ENCODE data around the gene TMEM98.
A peak's percentile ranks its signal among the peaks of the same experiment; 100 is the strongest.

The TMEM98 gene

GRCh38 chr17:32927724-32928585 lies at the start of gene TMEM98:
Gene TMEM98 (plus strand): TSS chr17:32928153. CDS start chr17:32931529, 3,376 bp downstream.
- H3K27me3 ChIP-seq (ENCODE audit: insufficient read depth, low read length, poor library complexity, severe bottlenecking): no peaks in the 10 kb centered on the region
- H3K9me2 ChIP-seq (replicated peaks; ENCODE audit: low read depth, low read length): no peaks in the 10 kb centered on the region
- H3K36me3 ChIP-seq (ENCODE audit: insufficient read depth, low read length): no peaks in the 10 kb centered on the region
- no peak within 1 kb of the TSS for H3K4me3 ChIP-seq (ENCODE audit: low read length, poor library complexity, severe bottlenecking)
- H4K20me1 ChIP-seq (ENCODE audit: insufficient read depth, low read length, poor library complexity, severe bottlenecking): no peaks in the 10 kb centered on the region
- peak within 1 kb of the TSS; percentile 19; the same call in 1 of the 2 replicates for H2AFZ ChIP-seq (ENCODE audit: low read length)
- no peaks in the 10 kb centered on the region for H3K4me1 ChIP-seq (ENCODE audit: insufficient read depth, low read length, poor library complexity, severe bottlenecking)
- no peak within 1 kb of the TSS for H3K4me2 ChIP-seq (ENCODE audit: low read depth, low read length, poor library complexity, severe bottlenecking)
- H3F3A ChIP-seq (ENCODE audit: low read depth): no peaks in the 10 kb centered on the region
- no peaks in the 10 kb centered on the region for H3K9me3 ChIP-seq (ENCODE audit: insufficient read depth, low read depth, low read length)
- TF ChIP-seq EZH2phosphoT487 (IDR thresholded peaks at IDR 0.05; ENCODE audit: borderline replicate concordance) (no peak), CTCF (conservative IDR thresholded peaks at IDR 0.05; ENCODE audit: low read length) (no peak)
- no peaks in the 10 kb centered on the region for H3K79me2 ChIP-seq (ENCODE audit: insufficient read depth, low read length)
- no peak within 1 kb of the TSS for H3K9ac ChIP-seq (ENCODE audit: low read depth, low read length, poor library complexity, severe bottlenecking)

GRCh38 chr17:32878211-32878610 lies 49.7 kb upstream of the TMEM98 start:
- TF ChIP-seq EZH2phosphoT487 (IDR thresholded peaks at IDR 0.05; ENCODE audit: borderline replicate concordance): no peak
- TF ChIP-seq CTCF (conservative IDR thresholded peaks at IDR 0.05; ENCODE audit: low read length): no peak
- Histone ChIP-seq H4K20me1 (ENCODE audit: insufficient read depth, low read length, poor library complexity, severe bottlenecking) (no peaks in the 10 kb centered on the region), H3K9me3 (ENCODE audit: insufficient read depth, low read depth, low read length) (no peaks in the 10 kb centered on the region), H3K4me2 (ENCODE audit: low read depth, low read length, poor library complexity, severe bottlenecking) (no peak overlapping the region), H3K9ac (ENCODE audit: low read depth, low read length, poor library complexity, severe bottlenecking) (no peak overlapping the region), H3K79me2 (ENCODE audit: insufficient read depth, low read length) (no peaks in the 10 kb centered on the region), H3K4me3 (ENCODE audit: low read length, poor library complexity, severe bottlenecking) (no peak overlapping the region), H3K4me1 (ENCODE audit: insufficient read depth, low read length, poor library complexity, severe bottlenecking) (no peaks in the 10 kb centered on the region), H2AFZ (ENCODE audit: low read length) (no peak overlapping the region), H3K36me3 (ENCODE audit: insufficient read depth, low read length) (no peaks in the 10 kb centered on the region), H3K9me2 (replicated peaks; ENCODE audit: low read depth, low read length) (no peaks in the 10 kb centered on the region), H3K27me3 (ENCODE audit: insufficient read depth, low read length, poor library complexity, severe bottlenecking) (no peaks in the 10 kb centered on the region), H3F3A (ENCODE audit: low read depth) (no peaks in the 10 kb centered on the region)

DNA sequence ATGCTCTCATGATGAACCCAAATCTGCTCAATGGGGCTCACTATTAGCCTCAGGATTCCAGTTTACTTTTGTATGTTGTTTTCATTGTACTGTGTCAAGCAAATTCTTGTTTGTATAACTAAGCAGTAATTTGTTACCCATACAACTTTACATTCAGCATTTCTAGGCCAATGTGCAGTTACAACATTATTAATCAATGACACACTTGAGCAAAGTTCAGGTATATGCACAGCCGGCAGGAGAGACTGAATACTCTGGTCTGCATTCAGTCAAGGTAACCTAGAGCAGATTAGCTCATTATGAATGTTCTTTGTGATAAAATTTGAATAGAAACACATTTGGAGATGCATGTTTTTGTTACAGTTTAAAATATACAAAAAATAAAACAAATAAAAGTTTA lies 48.8 kb upstream of the TMEM98 start:
- Histone ChIP-seq H3K4me2 (ENCODE audit: low read depth, low read length, poor library complexity, severe bottlenecking) (no peak overlapping the region), H2AFZ (ENCODE audit: low read length) (no peak overlapping the region), H3K9me2 (replicated peaks; ENCODE audit: low read depth, low read length) (no peaks in the 10 kb centered on the region), H3K79me2 (ENCODE audit: insufficient read depth, low read length) (no peaks in the 10 kb centered on the region), H3K9ac (ENCODE audit: low read depth, low read length, poor library complexity, severe bottlenecking) (no peak overlapping the region), H3K4me1 (ENCODE audit: insufficient read depth, low read length, poor library complexity, severe bottlenecking) (no peaks in the 10 kb centered on the region), H4K20me1 (ENCODE audit: insufficient read depth, low read length, poor library complexity, severe bottlenecking) (no peaks in the 10 kb centered on the region), H3K9me3 (ENCODE audit: insufficient read depth, low read depth, low read length) (no peaks in the 10 kb centered on the region), H3F3A (ENCODE audit: low read depth) (no peaks in the 10 kb centered on the region), H3K27me3 (ENCODE audit: insufficient read depth, low read length, poor library complexity, severe bottlenecking) (no peaks in the 10 kb centered on the region), H3K36me3 (ENCODE audit: insufficient read depth, low read length) (no peaks in the 10 kb centered on the region), H3K4me3 (ENCODE audit: low read length, poor library complexity, severe bottlenecking) (no peak overlapping the region)
- no peak for TF ChIP-seq CTCF (conservative IDR thresholded peaks at IDR 0.05; ENCODE audit: low read length)
- no peak for TF ChIP-seq EZH2phosphoT487 (IDR thresholded peaks at IDR 0.05; ENCODE audit: borderline replicate concordance)

All from Loucy (cell line).